ENCODE data around the gene COG6.

DNA sequence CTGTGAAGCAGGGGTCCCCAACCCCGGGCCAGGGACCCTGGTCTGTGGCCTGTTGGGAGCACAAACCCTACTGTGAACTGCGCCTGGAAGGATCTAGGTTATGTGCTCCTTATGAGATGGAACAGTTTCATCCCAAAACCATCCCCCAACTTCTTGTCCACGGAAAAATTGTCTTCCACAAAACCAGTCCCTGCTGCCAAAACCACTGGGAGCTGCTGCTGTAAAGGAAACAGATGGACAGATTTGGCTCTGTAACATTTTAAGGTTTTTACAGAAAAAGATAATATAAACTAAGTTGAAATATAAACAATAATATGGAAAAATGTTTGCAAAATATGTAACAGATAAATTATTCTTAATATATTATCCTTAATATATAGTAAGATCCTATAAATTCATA lies 73.7 kb downstream of the COG6 start:
- TF ChIP-seq CTCF (IDR thresholded peaks at IDR 0.05; ENCODE audit: insufficient read depth, low read depth, low read length) (no peak), EZH2 (IDR thresholded peaks at IDR 0.05; ENCODE audit: insufficient read depth, low read length) (no peak)

Data from astrocyte (in vitro differentiated cells and primary cell).